Measurements from ENCODE around the gene ASB9.
"Not testable (repeated sequence)": the region's sequence is repeated elsewhere in the genome, so short reads cannot be mapped to it uniquely, and the experiment has no call there.

Gene ASB9

DNA sequence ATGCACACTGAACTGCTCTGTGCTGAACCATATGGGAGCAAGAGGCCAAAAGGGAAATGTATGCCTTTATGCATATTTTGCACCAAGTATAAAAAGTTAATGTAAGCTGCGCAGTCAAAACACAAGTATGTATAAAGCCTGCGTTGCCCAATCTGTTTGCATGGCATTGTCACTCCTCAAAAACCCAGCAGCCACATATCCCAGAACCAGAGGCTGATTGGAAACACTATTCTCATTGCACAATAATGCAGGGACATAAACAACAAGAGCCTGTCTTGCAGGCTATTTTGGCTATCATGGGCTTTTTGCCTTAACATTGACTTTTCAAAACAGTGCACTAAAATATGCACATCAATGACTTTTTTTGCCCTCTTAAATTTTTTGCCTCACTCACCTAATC is 5.1 kb upstream of the ASB9 start:
- TF ChIP-seq, protein P1, sequence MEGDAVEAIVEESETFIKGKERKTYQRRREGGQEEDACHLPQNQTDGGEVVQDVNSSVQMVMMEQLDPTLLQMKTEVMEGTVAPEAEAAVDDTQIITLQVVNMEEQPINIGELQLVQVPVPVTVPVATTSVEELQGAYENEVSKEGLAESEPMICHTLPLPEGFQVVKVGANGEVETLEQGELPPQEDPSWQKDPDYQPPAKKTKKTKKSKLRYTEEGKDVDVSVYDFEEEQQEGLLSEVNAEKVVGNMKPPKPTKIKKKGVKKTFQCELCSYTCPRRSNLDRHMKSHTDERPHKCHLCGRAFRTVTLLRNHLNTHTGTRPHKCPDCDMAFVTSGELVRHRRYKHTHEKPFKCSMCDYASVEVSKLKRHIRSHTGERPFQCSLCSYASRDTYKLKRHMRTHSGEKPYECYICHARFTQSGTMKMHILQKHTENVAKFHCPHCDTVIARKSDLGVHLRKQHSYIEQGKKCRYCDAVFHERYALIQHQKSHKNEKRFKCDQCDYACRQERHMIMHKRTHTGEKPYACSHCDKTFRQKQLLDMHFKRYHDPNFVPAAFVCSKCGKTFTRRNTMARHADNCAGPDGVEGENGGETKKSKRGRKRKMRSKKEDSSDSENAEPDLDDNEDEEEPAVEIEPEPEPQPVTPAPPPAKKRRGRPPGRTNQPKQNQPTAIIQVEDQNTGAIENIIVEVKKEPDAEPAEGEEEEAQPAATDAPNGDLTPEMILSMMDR (IDR thresholded peaks at IDR 0.05; ENCODE audit: low read depth, low read length), result no peak
- H3K4me3 ChIP-seq (ENCODE audit: low read depth, low read length), result no peak overlapping the region

DNA sequence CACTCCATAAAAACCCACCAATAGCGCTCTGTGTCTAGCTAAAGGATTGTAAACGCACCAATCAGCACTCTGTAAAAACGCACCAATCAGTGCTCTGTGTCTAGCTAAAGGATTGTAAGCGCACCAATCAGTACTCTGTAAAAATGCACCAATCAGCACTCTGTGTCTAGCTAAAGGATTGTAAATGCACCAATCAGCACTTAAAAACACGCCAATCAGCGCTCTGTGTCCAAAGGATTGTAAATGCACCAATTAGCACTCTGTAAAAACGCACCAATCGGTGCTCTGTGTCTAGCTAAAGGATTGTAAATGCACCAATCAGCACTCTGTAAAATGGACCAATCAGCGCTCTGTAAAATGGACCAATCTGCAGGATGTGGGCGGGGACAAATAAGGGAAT is 3.4 kb upstream of the ASB9 start:
- not testable (repeated sequence) for H3K4me3 ChIP-seq (ENCODE audit: low read depth, low read length)

DNA sequence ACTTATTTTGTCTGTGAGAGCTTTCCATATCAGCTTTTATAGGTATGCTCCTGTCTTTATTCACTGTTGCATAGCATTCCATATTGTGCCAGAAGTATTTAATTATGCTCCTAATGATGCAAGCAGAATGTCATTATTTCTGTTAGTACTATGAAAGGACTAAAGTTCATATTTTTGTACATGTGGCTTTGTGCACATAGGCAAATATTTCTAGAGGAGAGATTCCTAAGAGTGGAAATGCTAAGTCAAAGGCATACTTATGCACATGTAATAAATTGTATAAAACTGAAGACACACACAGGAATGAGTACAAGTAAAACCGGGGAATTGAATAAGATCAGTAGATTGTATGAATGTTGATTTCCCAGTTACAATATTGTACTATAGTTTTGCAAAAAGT is 1.9 kb upstream of the ASB9 start:
- TF ChIP-seq, protein P1 (IDR thresholded peaks at IDR 0.05; ENCODE audit: low read depth, low read length), result no peak
- no peak overlapping the region for H3K4me3 ChIP-seq (ENCODE audit: low read depth, low read length)

DNA sequence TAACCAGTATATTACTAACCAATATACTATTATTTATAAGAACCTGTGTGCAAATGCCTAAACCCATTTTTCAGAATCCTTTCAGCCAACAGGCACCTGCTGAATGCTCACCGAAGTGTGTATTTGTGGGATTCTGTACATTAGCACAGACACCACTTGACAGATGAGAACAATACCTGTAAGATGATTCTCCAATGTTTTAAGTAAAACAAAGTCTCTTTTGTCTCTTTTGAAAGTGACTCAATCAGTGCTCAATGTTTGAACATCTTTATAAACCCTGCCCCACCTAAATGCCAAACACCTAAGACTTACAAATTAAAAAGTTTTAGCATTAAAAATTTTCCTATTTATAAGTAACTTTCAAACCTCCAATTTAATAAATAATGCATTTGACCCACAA is 763 bp downstream of the ASB9 start:
- H3K4me3 ChIP-seq (ENCODE audit: low read depth, low read length), result no peak overlapping the region
- TF ChIP-seq, protein P1 (IDR thresholded peaks at IDR 0.05; ENCODE audit: low read depth, low read length), result no peak

DNA sequence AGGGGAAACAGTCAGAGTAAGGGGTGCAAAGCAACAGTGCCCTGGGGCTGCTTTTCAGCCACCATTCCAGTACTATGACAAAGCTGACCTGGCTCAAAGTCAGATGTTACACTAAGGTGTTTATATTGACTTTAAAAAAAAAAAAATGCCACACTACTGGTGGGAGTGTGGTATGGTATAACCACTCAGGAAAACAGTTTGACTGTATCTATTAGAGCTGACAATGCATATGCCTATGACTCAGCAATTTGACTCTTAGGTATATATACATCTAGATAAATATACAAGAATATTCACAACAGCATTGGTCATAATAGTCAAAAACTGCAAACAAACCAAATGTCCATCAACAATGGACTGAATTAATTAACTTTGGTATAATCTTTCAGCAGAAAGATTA is 15.0 kb downstream of the ASB9 start:
- H3K4me3 ChIP-seq (ENCODE audit: low read depth, low read length), result no peak overlapping the region
- TF ChIP-seq, protein P1 (IDR thresholded peaks at IDR 0.05; ENCODE audit: low read depth, low read length), result no peak

DNA sequence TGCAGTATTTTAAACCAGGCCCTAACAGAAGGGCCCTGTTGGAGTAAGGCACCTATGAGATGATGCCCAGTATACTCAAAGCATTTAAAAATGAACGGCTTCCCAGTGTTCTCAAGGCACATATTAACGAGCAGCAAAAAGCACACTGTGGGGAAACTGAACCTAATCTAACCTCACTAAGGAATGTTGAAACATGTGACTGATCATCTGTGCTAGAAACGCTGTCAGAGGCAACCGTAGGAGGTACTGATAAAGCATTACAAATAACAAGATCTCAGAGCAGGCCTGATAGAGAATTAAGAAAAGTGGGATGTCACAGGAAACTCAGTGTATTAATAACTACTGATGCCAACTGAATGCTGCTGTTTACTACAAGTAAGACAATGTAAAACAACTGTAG is 24.0 kb downstream of the ASB9 start:
- TF ChIP-seq, protein P1 (IDR thresholded peaks at IDR 0.05; ENCODE audit: low read depth, low read length), result no peak
- no peak overlapping the region for H3K4me3 ChIP-seq (ENCODE audit: low read depth, low read length)

DNA sequence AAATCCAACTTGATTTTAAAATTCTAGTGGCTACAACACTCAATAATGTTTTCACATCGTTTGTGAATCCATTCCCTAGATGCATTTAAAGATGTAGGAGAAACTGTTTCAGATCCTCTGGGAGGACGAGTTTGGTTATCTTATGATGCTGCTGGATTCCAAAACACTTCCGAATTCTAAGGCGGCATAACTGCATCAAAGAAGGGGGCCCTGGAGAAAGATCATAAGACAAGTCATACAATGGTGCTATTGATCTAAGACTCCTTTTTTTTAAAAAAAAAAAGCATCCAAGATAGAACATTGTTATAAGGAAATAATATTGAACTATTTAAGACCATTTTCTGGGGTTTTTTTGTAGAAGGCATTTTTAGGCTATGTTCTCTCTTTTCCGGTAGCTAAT is 25.5 kb downstream of the ASB9 start:
- no peak overlapping the region for H3K4me3 ChIP-seq (ENCODE audit: low read depth, low read length)
- TF ChIP-seq, protein P1 (IDR thresholded peaks at IDR 0.05; ENCODE audit: low read depth, low read length), result no peak

DNA sequence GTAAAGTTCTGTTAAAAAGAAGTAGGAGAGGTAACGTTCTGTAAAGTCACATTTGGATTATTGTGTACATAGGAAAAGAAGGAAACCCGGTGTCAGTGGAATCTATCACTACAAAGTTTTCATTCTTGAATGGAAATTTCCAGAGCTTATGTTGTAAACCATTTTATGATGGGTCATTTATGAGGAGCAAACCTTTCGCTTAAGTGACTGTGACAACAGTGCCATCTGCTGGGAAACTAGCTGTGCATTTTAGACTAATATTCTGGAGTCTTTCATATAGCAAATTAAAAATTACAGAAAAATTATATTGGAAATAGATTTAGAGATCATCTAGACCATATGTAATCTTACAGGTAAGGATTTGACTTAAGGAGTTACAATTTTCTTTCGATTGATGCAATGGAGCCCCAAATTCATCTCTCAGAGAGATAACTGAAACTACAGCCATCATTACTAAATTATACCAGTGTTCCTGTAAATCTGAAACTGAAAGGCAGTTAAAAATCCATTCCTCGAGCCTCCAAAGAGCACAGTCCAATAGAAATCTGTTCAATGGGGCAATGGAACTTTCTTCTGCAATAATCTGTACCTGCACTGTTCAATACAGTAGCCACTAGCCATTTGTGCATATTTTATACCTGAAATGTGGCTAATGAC is 26.9 kb downstream of the ASB9 start:
- TF ChIP-seq, protein P1 (IDR thresholded peaks at IDR 0.05; ENCODE audit: low read depth, low read length), result 0 out of 2 replicates have a peak, but pooled peaks have one; percentile 13
- no peak overlapping the region for H3K4me3 ChIP-seq (ENCODE audit: low read depth, low read length)

All from WI38 (cell line).